Measurements from ENCODE around the gene ATP2B2.

DNA sequence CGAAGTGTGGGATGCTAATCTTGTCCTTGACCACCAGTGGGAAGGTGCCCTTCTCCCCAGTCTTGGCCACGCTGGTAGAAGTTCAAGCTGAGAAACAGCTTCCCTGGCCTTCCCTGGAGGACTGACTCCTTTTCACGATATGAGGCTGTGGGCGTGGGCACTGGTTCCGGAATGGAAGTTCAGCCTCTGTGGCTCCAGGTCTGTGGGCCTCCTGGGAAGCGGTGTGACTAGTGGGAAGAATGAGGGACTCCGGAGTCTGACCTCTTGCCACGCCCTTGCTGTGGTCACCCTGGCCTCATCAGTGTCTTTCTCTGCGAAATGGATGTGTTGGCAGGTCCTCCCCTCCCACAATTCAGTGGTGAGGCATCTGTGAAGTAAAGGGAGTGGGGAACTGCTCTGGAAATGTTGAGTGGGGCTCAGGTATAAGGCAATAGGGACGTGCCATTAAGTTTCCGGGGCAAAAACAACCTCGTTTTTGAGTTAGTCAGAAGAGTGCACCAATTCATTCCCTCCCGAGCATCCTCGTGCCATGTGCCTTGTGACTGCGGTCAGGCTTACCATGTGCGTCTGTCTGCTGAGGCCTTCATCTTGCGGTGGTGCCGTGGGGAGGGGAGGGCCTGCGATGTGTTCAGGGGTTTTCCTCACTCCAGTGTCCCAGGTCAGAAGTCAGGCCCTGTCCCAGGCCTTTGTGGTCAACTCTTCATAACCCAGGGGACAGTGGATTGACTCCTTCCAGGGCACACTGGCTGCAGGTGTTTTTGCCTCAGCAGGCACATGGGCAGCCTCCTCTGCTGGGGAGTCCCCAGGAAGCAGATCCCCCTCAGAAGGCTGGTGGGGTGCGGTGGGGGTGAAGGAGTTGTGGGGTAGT is 172.7 kb downstream of the ATP2B2 start:
- TF ChIP-seq, protein P1, sequence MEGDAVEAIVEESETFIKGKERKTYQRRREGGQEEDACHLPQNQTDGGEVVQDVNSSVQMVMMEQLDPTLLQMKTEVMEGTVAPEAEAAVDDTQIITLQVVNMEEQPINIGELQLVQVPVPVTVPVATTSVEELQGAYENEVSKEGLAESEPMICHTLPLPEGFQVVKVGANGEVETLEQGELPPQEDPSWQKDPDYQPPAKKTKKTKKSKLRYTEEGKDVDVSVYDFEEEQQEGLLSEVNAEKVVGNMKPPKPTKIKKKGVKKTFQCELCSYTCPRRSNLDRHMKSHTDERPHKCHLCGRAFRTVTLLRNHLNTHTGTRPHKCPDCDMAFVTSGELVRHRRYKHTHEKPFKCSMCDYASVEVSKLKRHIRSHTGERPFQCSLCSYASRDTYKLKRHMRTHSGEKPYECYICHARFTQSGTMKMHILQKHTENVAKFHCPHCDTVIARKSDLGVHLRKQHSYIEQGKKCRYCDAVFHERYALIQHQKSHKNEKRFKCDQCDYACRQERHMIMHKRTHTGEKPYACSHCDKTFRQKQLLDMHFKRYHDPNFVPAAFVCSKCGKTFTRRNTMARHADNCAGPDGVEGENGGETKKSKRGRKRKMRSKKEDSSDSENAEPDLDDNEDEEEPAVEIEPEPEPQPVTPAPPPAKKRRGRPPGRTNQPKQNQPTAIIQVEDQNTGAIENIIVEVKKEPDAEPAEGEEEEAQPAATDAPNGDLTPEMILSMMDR (IDR thresholded peaks at IDR 0.05; ENCODE audit: borderline replicate concordance, extremely low read depth, low read length, poor library complexity, severe bottlenecking), result no peak
- no peak for TF ChIP-seq EZH2 (IDR thresholded peaks at IDR 0.05; ENCODE audit: borderline replicate concordance, low read depth, low read length, severe bottlenecking)
